Right ventricle myocardium inferior (tissue), 1 donor: ENCODE data around the gene IPCEF1. TPM values are rescaled to one million over a fixed set of nuclear protein-coding genes. Genes with fewer than 3 reads are reported as not detected.

Experiments
- ATAC-seq: fragments of 200-7000 bp; cut with Tn5 transposase; one replicate; pipeline ENCODE4 v1.9.1; 2020; ENCODE audit warnings: mild to moderate bottlenecking, moderate library complexity
- DNase-seq: peaks from one replicate; pipeline ENCODE4 v3.0.0; 2021; ENCODE audit errors: missing footprints
- intact Hi-C: fragments of 100-400 bp; cut with DNase I; formaldehyde crosslinking; loops from one replicate; pipeline ENCODE4 v1.11.0; 2022
- long read RNA-seq: library from polyadenylated mRNA; unstranded; transcript quantifications from one replicate; pipeline ENCODE4 v2.0.0, GENCODE V29; 2021
- total RNA-seq: library from RNA; stranded (reverse); fragmentation: NEBNext Ultra II Directional; extraction: Animal tissue kit (Norgen Biotek cat#: 25700); gene quantifications from one replicate; pipeline ENCODE4 v1.2.1, GENCODE V29; 2021
- donor health status: DM: no; HTN: yes; CAD: no; lungs with severe emphysema.

Gene IPCEF1, protein sequence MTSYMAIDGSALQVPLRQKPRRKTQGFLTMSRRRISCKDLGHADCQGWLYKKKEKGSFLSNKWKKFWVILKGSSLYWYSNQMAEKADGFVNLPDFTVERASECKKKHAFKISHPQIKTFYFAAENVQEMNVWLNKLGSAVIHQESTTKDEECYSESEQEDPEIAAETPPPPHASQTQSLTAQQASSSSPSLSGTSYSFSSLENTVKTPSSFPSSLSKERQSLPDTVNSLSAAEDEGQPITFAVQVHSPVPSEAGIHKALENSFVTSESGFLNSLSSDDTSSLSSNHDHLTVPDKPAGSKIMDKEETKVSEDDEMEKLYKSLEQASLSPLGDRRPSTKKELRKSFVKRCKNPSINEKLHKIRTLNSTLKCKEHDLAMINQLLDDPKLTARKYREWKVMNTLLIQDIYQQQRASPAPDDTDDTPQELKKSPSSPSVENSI
- total RNA-seq = 2.0 TPM
- long read RNA-seq = 0 reads

DNA sequence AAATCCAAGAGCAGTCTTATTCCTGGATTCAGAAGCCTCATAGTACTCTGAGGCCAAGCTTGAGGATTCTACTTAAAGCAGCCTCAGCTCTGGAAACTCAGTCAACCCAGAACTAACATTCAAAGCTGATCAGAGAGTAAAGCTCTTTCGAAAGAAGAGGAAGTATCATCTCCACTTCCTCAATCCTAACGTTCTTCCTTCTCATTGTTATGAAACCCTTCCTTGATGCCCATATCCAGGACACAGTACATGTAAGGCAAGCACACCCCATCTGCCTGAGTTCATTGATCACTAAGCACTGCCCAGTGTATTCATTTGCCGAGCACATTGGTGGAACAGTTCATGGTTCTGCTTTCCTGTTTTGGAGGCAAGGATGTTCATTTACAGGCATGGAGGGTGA is at the start of gene IPCEF1:
Gene IPCEF1 (minus strand): TSS at position 114 of the 400 bp plus-strand sequence. CDS start 90,856 bp downstream, outside the sequence.
- intact Hi-C loops = no loop called here
- DNase-seq (no peak), ATAC-seq (peak; percentile 48)

GRCh38 chr6:154406301-154406700 is 49.7 kb upstream of the IPCEF1 start:
- intact Hi-C loops = loop anchor here (10.0 kb wide), 1 partner anchor 252 kb away; no protein-coding TSS in a partner anchor
- ATAC-seq (no peak), DNase-seq (no peak)

DNA sequence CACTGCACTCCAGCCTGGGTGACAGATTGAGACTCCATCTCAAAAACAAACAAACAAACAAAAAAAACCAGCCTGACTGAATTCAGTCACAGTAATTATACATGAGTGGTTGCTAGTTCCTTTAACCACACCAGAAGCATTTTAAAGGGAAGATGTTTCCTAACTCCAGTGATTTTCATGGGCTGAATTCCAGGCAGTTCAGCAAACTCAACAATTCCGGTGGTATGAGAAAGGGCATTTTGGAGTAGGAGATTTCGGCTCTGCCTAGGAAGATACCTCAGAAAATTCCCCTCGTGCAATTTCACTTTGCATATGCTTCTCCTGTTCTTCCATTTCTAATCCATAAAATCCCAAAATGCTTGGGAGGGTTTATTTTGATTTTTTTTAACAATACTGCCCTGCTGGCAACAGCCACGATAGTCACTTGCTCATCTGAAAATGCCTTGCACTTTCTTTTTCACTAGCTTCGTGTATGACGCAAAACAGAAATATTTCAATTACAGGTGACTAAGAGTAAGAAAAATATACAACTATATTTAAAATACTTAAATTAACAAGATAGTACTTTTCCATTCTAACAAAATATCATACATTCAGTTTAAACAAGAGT is 48.3 kb upstream of the IPCEF1 start:
- DNase-seq (no peak), ATAC-seq (no peak)
- intact Hi-C loops = loop anchor here (10.0 kb wide), 1 partner anchor 250 kb away; no protein-coding TSS in a partner anchor

DNA sequence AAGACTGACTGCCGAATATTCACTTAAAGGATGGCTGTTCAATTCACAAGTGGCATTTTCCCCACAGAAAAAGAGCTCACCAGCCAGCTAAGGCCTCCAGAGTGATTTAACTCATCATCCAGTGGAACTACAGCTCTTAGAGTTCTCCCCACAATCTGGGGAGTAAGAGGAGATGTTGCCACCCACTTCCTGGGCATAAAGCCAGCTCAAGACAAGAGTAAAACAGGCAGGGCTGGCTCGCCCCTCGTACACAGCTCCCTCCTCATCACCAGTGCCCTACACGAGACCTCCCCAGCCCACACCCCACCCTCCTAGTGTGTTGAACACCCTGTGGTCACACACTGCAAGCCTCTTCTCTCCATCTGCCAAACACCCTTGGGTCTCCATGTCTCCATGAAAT is 47.2 kb upstream of the IPCEF1 start:
- ATAC-seq (peak; percentile 34), DNase-seq (no peak)
- intact Hi-C loops = loop anchor here (10.0 kb wide), 1 partner anchor 249 kb away; no protein-coding TSS in a partner anchor

DNA sequence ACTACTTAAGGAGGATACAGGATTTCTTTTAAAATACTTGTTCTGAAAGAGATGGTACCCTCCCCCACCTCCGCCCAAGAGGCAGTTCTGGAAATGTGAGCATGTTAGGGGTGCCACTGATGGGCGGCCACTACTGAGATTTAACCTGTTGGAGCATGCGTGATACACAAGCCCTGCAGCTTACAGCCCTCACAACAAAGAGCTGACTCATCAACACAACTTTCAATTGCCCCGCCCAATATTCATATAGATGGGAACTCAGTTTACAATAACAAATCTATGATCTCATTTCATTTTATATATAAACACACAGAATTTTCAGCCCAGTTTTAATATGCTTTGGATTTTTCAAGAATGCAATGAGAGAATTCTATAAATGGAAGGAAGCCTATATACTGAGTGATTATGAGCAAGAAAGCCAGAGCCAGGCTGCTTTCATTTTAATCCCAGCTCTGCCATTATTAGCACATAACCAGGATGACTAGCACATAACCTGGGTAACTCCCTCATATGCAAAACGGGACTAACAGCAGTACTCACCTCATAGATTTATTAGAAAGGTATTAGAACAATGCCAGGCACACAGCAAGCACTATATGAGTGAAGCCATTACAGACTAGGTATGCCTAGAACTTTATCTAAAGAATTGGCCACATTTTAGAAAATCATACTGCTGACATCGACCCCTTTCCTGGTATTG is 45.6 kb upstream of the IPCEF1 start:
- ATAC-seq (no peak), DNase-seq (no peak)
- intact Hi-C loops = loop anchor here (10.0 kb wide), 1 partner anchor 247 kb away; no protein-coding TSS in a partner anchor

DNA sequence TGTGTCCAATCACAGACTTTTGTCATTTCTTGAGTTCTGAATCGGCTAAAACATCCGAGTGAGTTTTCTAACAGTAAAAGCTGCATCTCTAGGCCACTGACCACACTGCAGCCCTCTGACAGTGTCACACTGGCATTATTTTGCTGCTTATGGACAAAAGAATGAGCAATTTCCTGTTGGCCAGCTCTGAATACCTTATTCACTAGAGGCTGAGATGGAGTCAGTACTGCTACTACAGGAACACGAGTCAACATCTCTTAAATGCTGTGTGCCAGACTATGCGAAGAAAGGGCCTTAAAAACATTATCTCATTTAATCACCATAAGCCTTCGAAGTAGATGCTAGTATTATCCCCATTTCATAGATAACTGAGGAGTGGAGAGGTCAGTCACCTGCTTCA is 42.5 kb upstream of the IPCEF1 start:
- intact Hi-C loops = no loop called here
- no peak for ATAC-seq
- DNase-seq = no peak

DNA sequence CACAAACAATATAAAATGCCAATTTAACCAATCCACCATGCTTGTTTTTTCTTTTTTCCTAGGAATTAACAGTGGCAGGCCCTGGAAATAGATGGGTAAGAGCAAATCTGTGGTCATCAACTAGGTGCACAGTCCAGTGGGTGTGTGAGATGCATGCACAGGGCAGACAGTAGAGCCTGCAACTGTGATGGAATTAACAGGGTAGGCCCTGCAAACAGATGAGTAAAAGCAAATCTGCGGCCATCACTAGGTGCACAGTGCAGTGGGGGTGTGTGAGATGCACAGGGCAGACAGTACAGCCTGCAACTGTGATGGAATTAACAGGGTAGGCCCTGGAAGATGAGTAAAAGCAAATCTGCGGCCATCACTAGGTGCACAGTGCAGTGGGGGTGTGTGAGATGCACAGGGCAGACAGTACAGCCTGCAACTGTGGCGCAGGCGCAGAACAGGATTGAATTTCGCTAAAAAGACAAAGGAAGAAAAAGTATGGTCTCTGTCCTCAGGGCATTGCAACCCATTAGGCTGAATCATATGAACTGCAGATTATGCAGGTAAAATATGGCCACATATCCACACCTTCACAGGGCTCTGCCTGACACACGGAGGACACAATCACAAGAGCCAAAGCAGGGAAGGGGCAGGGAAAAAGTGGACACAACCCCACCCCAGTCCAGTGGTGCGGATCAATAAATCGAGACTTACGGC is 41.0 kb upstream of the IPCEF1 start:
- ATAC-seq = no peak
- intact Hi-C loops = no loop called here
- DNase-seq = no peak

GRCh38 chr6:154395878-154396277 is 39.3 kb upstream of the IPCEF1 start:
- no peak for DNase-seq
- no peak for ATAC-seq
- intact Hi-C loops = no loop called here

- ATAC-seq (no peak), DNase-seq (no peak)
- intact Hi-C loops = no loop called here
Measured at GRCh38 chr6:154395316-154395715, 38.7 kb upstream of the IPCEF1 start.

GRCh38 chr6:154394571-154394970 is 38.0 kb upstream of the IPCEF1 start:
- intact Hi-C loops = no loop called here
- ATAC-seq (no peak), DNase-seq (no peak)

DNA sequence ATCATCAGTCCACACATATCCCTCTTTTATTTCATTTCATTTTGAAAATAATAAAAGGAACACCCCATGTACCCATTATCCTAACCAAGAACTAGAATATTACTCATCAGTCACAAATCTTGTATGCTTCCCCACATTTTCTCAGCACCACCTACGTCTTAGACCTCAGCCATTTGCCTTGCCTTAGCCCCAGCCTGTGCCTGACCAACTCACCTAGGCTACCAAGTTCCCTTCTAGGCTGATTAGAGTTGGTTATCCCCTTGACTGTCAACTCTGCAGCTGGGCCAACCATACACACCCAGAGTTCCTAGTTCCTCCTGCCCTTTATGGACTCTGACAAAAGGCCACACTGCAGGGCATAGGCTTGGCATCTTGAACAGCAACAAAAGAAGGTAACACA is 33.4 kb upstream of the IPCEF1 start:
- intact Hi-C loops = no loop called here
- no peak for ATAC-seq
- DNase-seq = no peak

DNA sequence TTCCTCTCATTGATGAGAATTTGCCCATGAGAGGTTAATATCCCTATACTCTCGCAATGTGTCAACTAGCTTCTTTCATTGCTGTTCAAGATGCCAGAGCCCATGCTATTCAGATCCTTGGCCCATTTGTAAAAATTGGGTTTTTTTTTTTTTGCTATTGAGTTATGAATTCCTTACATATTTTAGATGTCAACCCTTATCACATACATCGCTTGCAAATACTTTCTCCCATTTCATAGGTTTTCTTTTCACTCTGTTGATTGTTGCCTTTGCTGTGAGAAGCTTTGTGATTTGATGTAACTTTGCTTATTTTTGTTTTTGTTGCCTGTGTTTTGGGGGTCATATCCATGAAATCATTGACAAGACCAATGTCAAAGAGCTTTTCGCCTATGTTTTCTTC is 32.2 kb upstream of the IPCEF1 start:
- intact Hi-C loops = no loop called here
- no peak for ATAC-seq
- no peak for DNase-seq

- DNase-seq (no peak), ATAC-seq (no peak)
- intact Hi-C loops = no loop called here
Measured at GRCh38 chr6:154386848-154387717, 30.5 kb upstream of the IPCEF1 start.

- no peak for DNase-seq
- ATAC-seq = no peak
- intact Hi-C loops = no loop called here
Measured at GRCh38 chr6:154384191-154384590, 27.6 kb upstream of the IPCEF1 start.

DNA sequence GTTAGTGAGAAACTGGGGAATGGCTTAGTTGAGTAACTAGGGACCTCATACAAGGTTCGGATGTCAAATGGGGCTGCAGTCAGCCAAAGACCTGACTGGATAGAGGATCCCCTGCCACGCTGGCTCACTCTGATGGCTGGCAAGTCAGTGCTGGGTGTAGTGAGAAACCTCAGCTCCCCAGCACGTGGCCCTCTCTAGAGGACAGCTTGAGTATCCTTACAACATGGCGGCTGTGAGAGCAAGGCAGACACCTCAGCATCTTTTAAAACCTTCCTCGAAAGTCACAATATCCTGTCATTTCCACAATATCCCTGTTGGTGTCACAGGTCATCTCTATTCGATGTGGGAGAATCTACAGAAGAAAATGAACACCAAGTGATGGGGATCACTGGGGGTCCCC is 26.7 kb upstream of the IPCEF1 start:
- intact Hi-C loops = no loop called here
- ATAC-seq = no peak
- DNase-seq = no peak

DNA sequence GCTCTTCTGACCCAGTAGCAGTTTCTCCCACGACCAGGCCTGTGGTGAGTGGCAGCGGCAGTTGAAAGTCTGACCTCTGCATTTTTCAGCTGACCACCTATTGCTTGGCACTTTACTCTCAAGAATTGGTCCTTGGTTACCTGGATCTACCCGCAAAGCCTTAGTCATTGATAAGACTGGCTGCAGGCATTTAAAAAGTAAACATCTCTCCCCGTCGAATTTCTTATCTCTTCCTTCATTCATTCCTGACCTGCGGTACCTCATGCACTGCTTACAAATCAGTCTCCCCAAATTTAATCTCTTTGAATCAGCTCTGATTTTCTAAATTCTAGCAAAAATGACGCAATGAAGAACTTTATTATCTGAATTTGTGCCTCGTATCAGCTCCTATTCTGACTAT is 26.1 kb upstream of the IPCEF1 start:
- DNase-seq (no peak), ATAC-seq (no peak)
- intact Hi-C loops = no loop called here

GRCh38 chr6:154381548-154381947 is 24.9 kb upstream of the IPCEF1 start:
- intact Hi-C loops = no loop called here
- DNase-seq = no peak
- no peak for ATAC-seq

DNA sequence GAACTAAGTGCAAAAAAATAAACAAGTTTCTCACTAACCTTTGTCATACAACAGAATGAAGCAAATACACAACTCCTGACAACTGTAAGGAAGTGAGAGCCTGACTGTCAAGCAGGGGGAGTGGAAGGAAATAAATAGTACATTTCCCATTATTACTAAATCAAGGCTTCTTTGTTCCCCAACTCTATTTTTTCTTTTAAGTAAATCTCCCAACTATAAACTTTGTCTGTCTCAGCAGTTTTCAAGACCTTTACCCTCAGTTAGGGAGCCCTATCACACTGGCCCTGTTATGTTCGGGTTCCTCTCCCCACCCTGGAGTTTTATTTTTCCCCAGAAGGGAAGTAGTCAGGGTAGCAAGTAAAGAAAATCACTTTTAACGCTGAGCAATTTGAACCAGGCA is 24.1 kb upstream of the IPCEF1 start:
- DNase-seq (no peak), ATAC-seq (peak; percentile 46)

More for the DNA sequence above, 24.1 kb upstream of the IPCEF1 start:
- intact Hi-C loops = no loop called here
